ENCODE measurements around the gene IFNLR1. TPM values are rescaled to one million over a fixed set of nuclear protein-coding genes. Genes with fewer than 3 reads are reported as not detected.

Gene IFNLR1
- total and polyA plus RNA-seq, 2 of the 8 experiments (the other 6 are each of a cell fraction or from before 2014, with no cell fraction given), result 6.8 to 10.1 TPM

DNA sequence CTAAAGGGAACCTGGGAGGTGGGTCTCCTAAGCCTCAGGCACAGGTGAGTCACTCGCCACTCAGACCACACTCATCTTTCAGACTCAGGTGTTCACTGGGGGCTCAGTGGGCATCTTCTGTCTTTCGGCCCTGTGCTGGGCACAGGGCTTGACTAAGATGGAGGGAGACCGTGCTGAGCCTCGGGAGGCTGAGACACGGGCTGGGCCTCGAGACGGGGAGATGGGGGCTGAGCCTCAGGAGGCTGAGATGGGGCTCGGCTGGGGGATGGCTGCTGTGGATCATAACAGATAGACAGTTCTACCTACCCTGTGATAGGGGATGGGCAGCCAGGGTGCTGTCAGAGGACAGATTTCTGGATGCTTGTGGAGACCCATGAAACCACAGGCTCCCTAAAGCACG is 15.5 kb upstream of the IFNLR1 start:
- Histone ChIP-seq H3K9me3 (ENCODE audit: insufficient read depth in 2 of 2, low read depth in 1 of 2, low read length in 1 of 2) (no peaks in the 10 kb centered on the region), H4K91ac (replicated peaks; ENCODE audit: insufficient read length, low read length) (no peak overlapping the region), H3K4me2 (ENCODE audit: insufficient read depth in 1 of 2, low read depth in 2 of 2, low read length in 2 of 2) (no peak overlapping the region), H3K18ac (ENCODE audit: extremely low read depth, low read length) (no peak overlapping the region), H2AFZ (ENCODE audit: low read length) (no peak overlapping the region), H4K5ac (ENCODE audit: insufficient read length, low read depth, low read length) (no peak overlapping the region), H3K36me3 (ENCODE audit: control insufficient read depth in 2 of 4, insufficient read depth in 4 of 4, low read length in 3 of 4) (no peaks in the 10 kb centered on the region), H3K23ac (ENCODE audit: insufficient read length) (no peak overlapping the region), H2BK120ac (replicated peaks; ENCODE audit: low read depth, low read length) (no peak overlapping the region), H3K27me3 (replicated peaks in 1 of 4; ENCODE audit: control insufficient read depth in 3 of 4, extremely low read depth in 1 of 4, insufficient read depth in 3 of 4, low read length in 3 of 4) (no peaks in the 10 kb centered on the region), H3K14ac (ENCODE audit: insufficient read length) (no peak overlapping the region), H3K4me3 (ENCODE audit: extremely low read depth in 1 of 4, insufficient read depth in 2 of 4, low read depth in 3 of 4, low read length in 4 of 4) (no peak overlapping the region), H4K20me1 (replicated peaks in 1 of 2; ENCODE audit: control insufficient read depth in 1 of 2, insufficient read depth in 2 of 2, low read length in 2 of 2) (no peaks in the 10 kb centered on the region), H2BK20ac (ENCODE audit: low read length) (0 out of 2 replicates have a peak overlapping the region, but pooled peaks have one; percentile 48), H3K4ac (replicated peaks; ENCODE audit: insufficient read length, low read depth, low read length) (no peak overlapping the region), H3K56ac (replicated peaks; ENCODE audit: insufficient read length, low read depth, low read length) (no peak overlapping the region), H2BK15ac (ENCODE audit: low read length) (no peak overlapping the region), H3K79me1 (ENCODE audit: low read depth, low read length) (no peaks in the 10 kb centered on the region), H2AK5ac (ENCODE audit: low read depth, low read length) (no peak overlapping the region), H2BK12ac (ENCODE audit: low read depth, low read length) (peak overlapping the region; percentile 6; the same call in 1 of the 2 replicates), H3K79me2 (ENCODE audit: control insufficient read depth in 1 of 2, insufficient read depth in 2 of 2, low read length in 2 of 2) (no peaks in the 10 kb centered on the region), H3K9ac (replicated peaks in 1 of 4; ENCODE audit: extremely low read depth in 1 of 4, low read depth in 3 of 4, low read length in 3 of 4) (no peak overlapping the region), H2BK5ac (ENCODE audit: low read depth, low read length) (no peak overlapping the region), H3K4me1 (replicated peaks in 1 of 4; ENCODE audit: control insufficient read depth in 3 of 4, insufficient read depth in 4 of 4, low read length in 3 of 4) (peaks cover 0 to 4% (median 2%) of the 10 kb centered on the region in 4 experiments; a peak in 2 of 7 replicates), H3K27ac (ENCODE audit: low read depth, low read length) (no peak overlapping the region), H3K23me2 (ENCODE audit: low read depth, low read length) (no peaks in the 10 kb centered on the region), H4K8ac (ENCODE audit: extremely low read depth, insufficient read depth, low read length) (no peak overlapping the region)
- TF ChIP-seq CBX8 (IDR thresholded peaks at IDR 0.05; ENCODE audit: borderline replicate concordance, low read depth, low read length) (no peak), CREB1 (IDR thresholded peaks at IDR 0.05) (no peak), BRCA1 (IDR thresholded peaks at IDR 0.05; ENCODE audit: low read depth, low read length) (no peak), BCL11A (IDR thresholded peaks at IDR 0.05; ENCODE audit: low read depth in 2 of 2, low read length in 2 of 2) (no peak), SP4 (IDR thresholded peaks at IDR 0.05; ENCODE audit: low read length) (no peak), TEAD4 (IDR thresholded peaks at IDR 0.05; ENCODE audit: low read depth, low read length) (no peak), CTBP2 (IDR thresholded peaks at IDR 0.05; ENCODE audit: borderline replicate concordance, insufficient read depth, insufficient read length, low read length) (no peak), POLR2AphosphoS5 (IDR thresholded peaks at IDR 0.05; ENCODE audit: low read depth, low read length) (no peak)
- TF ChIP-seq, protein P1, sequence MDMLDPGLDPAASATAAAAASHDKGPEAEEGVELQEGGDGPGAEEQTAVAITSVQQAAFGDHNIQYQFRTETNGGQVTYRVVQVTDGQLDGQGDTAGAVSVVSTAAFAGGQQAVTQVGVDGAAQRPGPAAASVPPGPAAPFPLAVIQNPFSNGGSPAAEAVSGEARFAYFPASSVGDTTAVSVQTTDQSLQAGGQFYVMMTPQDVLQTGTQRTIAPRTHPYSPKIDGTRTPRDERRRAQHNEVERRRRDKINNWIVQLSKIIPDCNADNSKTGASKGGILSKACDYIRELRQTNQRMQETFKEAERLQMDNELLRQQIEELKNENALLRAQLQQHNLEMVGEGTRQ (IDR thresholded peaks at IDR 0.05; ENCODE audit: low read length), result no peak
- TF ChIP-seq, protein P2, sequence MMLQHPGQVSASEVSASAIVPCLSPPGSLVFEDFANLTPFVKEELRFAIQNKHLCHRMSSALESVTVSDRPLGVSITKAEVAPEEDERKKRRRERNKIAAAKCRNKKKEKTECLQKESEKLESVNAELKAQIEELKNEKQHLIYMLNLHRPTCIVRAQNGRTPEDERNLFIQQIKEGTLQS (IDR thresholded peaks at IDR 0.05; ENCODE audit: insufficient read depth, low read depth, low read length), result no peak
- DNase-seq (ENCODE audit: low read depth in 1 of 2, low spot score in 2 of 2) (no peak), FAIRE-seq (no peak)
- WGBS, 2 experiments (ENCODE audit: extremely low coverage in 1 of 2, insufficient coverage in 1 of 2, insufficient read length in 1 of 2, insufficient replicate concordance in 2 of 2, low coverage in 1 of 2, low lambda C conversion rate in 2 of 2, missing lambda C conversion rate in 1 of 2), result 94% methylated on average over 9 of the region's 9 CpGs; no CpG with 5 or more reads in 1 of the 2 experiments
- ChIA-PET CTCF (ENCODE audit: partially characterized antibody) (interaction anchor here (0.8 to 19.0 kb wide), 53 partner anchors 7 to 385 kb away, joined by 3 to 465 read pairs (median 10); partner anchors contain the start of genes GRHL3 and IFNLR1), POLR2A (ENCODE audit: partially characterized antibody) (interaction anchor here (0.8 to 1.5 kb wide), 4 partner anchors 15 to 222 kb away, joined by 3 to 4 read pairs (median 3); partner anchors contain the start of gene SRSF10)

Data from H1 (cell line).